Colonic mucosa (tissue), 4 donors: ENCODE measurements around the gene HYOU1. TPM values are rescaled to one million over a fixed set of nuclear protein-coding genes. Genes with fewer than 3 reads are reported as not detected.
"Not testable (repeated sequence)": the region's sequence is repeated elsewhere in the genome, so short reads cannot be mapped to it uniquely, and the experiment has no call there.

Experiments used
- DNase-seq: peaks from one replicate; pipeline ENCODE4 v3.0.0-alpha.2; 2020
- H3K27ac ChIP-seq: fragments of 200-600 bp; one replicate; pipeline ENCODE4 v1.8.0; 2021
- H3K27me3 ChIP-seq: fragments of 200-600 bp; one replicate; pipeline ENCODE4 v1.8.0; 2021
- H3K36me3 ChIP-seq: fragments of 200-600 bp; one replicate; pipeline ENCODE4 v1.8.0; 2021
- H3K4me1 ChIP-seq: fragments of 200-600 bp; one replicate; pipeline ENCODE4 v1.8.0; 2021; ENCODE audit warnings: mild to moderate bottlenecking
- H3K4me3 ChIP-seq: fragments of 200-600 bp; one replicate; pipeline ENCODE4 v1.8.0; 2021
- H3K9ac ChIP-seq, 2 donors: one replicate each; pipeline ENCODE4 v1.7.0; 2013; ENCODE audit warnings: control low read depth in 2 of 2, low read depth in 2 of 2, low read length in 2 of 2
- H3K9me3 ChIP-seq: fragments of 200-600 bp; one replicate; pipeline ENCODE4 v1.8.0; 2021
- CTCF ChIP-seq: fragments of 200-600 bp; IDR thresholded peaks from one replicate; pipeline ENCODE4 v1.8.0; 2022; ENCODE audit warnings: antibody characterized with exemption, mild to moderate bottlenecking
- intact Hi-C: fragments of 100-400 bp; cut with DNase I; formaldehyde crosslinking; loops from one replicate; pipeline ENCODE4 v1.14.1; 2022
- total RNA-seq, 2 donors: library from RNA; stranded (reverse); fragmentation: NEBNext Ultra II Directional in 1 of 2; extraction: Animal tissue kit (Norgen Biotek cat#: 25700) in 1 of 2; gene quantifications; one replicate each; pipeline ENCODE4 v1.2.1, GENCODE V29; 2021
- donor health status: healthy.
- donor health status: DM: no; HTN: no; CAD: no.
- donor health status: DM: no; HTN: no; CAD: no.

HYOU1 gene
- total RNA-seq, 2 donors from 2014 or later = 120 to 273 TPM

GRCh38 chr11:119044708-119045107 is 12.3 kb downstream of the HYOU1 start:
- Histone ChIP-seq H3K9me3 (no peaks in the 10 kb centered on the region), H3K27me3 (no peaks in the 10 kb centered on the region), H3K36me3 (peaks cover 17% of the 10 kb centered on the region), H3K4me3 (no peak overlapping the region), H3K27ac (no peak overlapping the region), H3K9ac (no peak overlapping the region), H3K4me1 (no peaks in the 10 kb centered on the region)
- no peak for TF ChIP-seq CTCF
- no peak for DNase-seq
- intact Hi-C loops = no loop called here

GRCh38 chr11:119042927-119043326 is 14.1 kb downstream of the HYOU1 start:
- no peaks in the 10 kb centered on the region for H3K27me3 ChIP-seq
- no peak overlapping the region for H3K9ac ChIP-seq
- no peak for DNase-seq
- H3K4me3 ChIP-seq = no peak overlapping the region
- H3K4me1 ChIP-seq = no peaks in the 10 kb centered on the region
- TF ChIP-seq CTCF = no peak
- no peak overlapping the region for H3K27ac ChIP-seq
- no peaks in the 10 kb centered on the region for H3K9me3 ChIP-seq
- peaks cover 9% of the 10 kb centered on the region for H3K36me3 ChIP-seq
- intact Hi-C loops = no loop called here

GRCh38 chr11:119041821-119042514 is 15.0 kb downstream of the HYOU1 start:
- H3K4me3 ChIP-seq = no peak overlapping the region
- no peaks in the 10 kb centered on the region for H3K4me1 ChIP-seq
- no peak overlapping the region for H3K27ac ChIP-seq
- H3K36me3 ChIP-seq = peaks cover 5% of the 10 kb centered on the region
- no peak for TF ChIP-seq CTCF
- no peak for DNase-seq
- H3K9me3 ChIP-seq = no peaks in the 10 kb centered on the region
- no peaks in the 10 kb centered on the region for H3K27me3 ChIP-seq
- H3K9ac ChIP-seq = no peak overlapping the region
- intact Hi-C loops = no loop called here

- H3K4me1 ChIP-seq, H3K27ac ChIP-seq, H3K9me3 ChIP-seq, H3K27me3 ChIP-seq, H3K9ac ChIP-seq, H3K36me3 ChIP-seq, DNase-seq, H3K4me3 ChIP-seq, intact Hi-C loops: not testable (repeated sequence)
Measured at GRCh38 chr11:119039471-119039870, 17.5 kb downstream of the HYOU1 start.

GRCh38 chr11:119038884-119039283 is 18.1 kb downstream of the HYOU1 start:
- no peak for TF ChIP-seq CTCF
- H3K9me3 ChIP-seq = no peaks in the 10 kb centered on the region
- DNase-seq = no peak
- no peak overlapping the region for H3K4me3 ChIP-seq
- intact Hi-C loops = no loop called here
- no peak overlapping the region for H3K9ac ChIP-seq
- no peaks in the 10 kb centered on the region for H3K27me3 ChIP-seq
- no peaks in the 10 kb centered on the region for H3K4me1 ChIP-seq
- no peaks in the 10 kb centered on the region for H3K36me3 ChIP-seq
- H3K27ac ChIP-seq = no peak overlapping the region

- intact Hi-C loops = no loop called here
- Histone ChIP-seq H3K36me3 (no peaks in the 10 kb centered on the region), H3K27ac (no peak overlapping the region), H3K4me3 (no peak overlapping the region), H3K27me3 (no peaks in the 10 kb centered on the region), H3K9me3 (no peaks in the 10 kb centered on the region), H3K9ac (no peak overlapping the region), H3K4me1 (no peaks in the 10 kb centered on the region)
- no peak for DNase-seq
- no peak for TF ChIP-seq CTCF
Measured at GRCh38 chr11:119034813-119035212, 22.2 kb downstream of the HYOU1 start.

GRCh38 chr11:119033421-119033820 is 23.6 kb downstream of the HYOU1 start:
- H3K9me3 ChIP-seq, H3K36me3 ChIP-seq, H3K4me1 ChIP-seq, DNase-seq, H3K27me3 ChIP-seq, H3K27ac ChIP-seq, H3K9ac ChIP-seq, H3K4me3 ChIP-seq, intact Hi-C loops: not testable (repeated sequence)
